ENCODE data around the gene GHDC.

DNA sequence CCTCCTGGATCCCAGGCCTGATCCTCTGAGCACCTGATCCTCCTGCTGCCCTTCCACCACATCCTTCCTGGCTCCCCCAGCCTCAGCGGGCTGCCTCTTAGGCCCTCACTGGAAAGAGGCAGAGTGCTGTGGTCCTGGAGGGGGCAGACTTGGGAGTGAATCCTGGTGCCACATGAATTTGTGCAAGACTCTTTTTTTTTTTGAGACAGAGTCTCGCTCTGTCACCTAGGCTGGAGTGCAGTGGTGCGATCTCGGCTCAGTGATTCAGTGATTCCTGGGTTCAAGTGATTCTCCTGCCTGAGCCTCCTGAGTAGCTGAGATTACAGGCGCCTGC lies 3.1 kb downstream of the GHDC start:
- no peak for TF ChIP-seq POLR2A (IDR thresholded peaks at IDR 0.05)
- TF ChIP-seq, protein P1, sequence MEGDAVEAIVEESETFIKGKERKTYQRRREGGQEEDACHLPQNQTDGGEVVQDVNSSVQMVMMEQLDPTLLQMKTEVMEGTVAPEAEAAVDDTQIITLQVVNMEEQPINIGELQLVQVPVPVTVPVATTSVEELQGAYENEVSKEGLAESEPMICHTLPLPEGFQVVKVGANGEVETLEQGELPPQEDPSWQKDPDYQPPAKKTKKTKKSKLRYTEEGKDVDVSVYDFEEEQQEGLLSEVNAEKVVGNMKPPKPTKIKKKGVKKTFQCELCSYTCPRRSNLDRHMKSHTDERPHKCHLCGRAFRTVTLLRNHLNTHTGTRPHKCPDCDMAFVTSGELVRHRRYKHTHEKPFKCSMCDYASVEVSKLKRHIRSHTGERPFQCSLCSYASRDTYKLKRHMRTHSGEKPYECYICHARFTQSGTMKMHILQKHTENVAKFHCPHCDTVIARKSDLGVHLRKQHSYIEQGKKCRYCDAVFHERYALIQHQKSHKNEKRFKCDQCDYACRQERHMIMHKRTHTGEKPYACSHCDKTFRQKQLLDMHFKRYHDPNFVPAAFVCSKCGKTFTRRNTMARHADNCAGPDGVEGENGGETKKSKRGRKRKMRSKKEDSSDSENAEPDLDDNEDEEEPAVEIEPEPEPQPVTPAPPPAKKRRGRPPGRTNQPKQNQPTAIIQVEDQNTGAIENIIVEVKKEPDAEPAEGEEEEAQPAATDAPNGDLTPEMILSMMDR (IDR thresholded peaks at IDR 0.05) = no peak
- no peak for TF ChIP-seq EP300 (IDR thresholded peaks at IDR 0.05)
